SK-N-MC (cell line): ENCODE results near the gene SEMA3C.

ENCODE experiments used
- EZH2 ChIP-seq: fragments of 200-600 bp; sonication (generic); IDR thresholded peaks from one replicate; pipeline ENCODE4 v1.6.1; 2017; ENCODE audit warnings: antibody characterized with exemption
- POLR2AphosphoS5 ChIP-seq: IDR thresholded peaks from 2 replicates; pipeline ENCODE4 v1.6.1; 2012; ENCODE audit warnings: mild to moderate bottlenecking, low read depth, low read length, borderline replicate concordance

GRCh38 chr7:80809545-80809944, 109.3 kb downstream of the SEMA3C start:
- no peak for TF ChIP-seq POLR2AphosphoS5
- no peak for TF ChIP-seq EZH2
